Caco-2 (cell line): ENCODE data around the gene VTI1A. TPM values are rescaled to one million over a fixed set of nuclear protein-coding genes. Genes with fewer than 3 reads are reported as not detected.

Experiments
- BruUV-seq: library from RNA; stranded (reverse); fragments of 400-500 nt; replicated peaks from 2 replicates; lab custom pipeline; 2021; lab: Mats Ljungman, UMichigan
- CTCF ChIA-PET: fragments of 300-600 bp; sonication (Branson Sonifier 250); formaldehyde crosslinking; loops from one replicate; lab custom pipeline; 2022; ENCODE audit warnings: antibody characterized with exemption; lab: Charles Lee
- POLR2A ChIA-PET: fragments of 300-600 bp; sonication (Branson Sonifier 250); formaldehyde crosslinking; loops from one replicate; lab custom pipeline; 2022; ENCODE audit warnings: antibody characterized with exemption; lab: Charles Lee
- DNase-seq, 2 experiments: peaks; one replicate each; pipeline versions ENCODE4 v3.0.0 to v3.0.0-alpha.2; 2020 to 2022
- H3K27me3 ChIP-seq: replicated peaks from 2 replicates; pipeline ENCODE4 v1.6.0; 2011; ENCODE audit warnings: low read length; ENCODE audit not compliant: control insufficient read depth, insufficient read depth
- H3K36me3 ChIP-seq: 2 replicates; pipeline ENCODE4 v1.5.1; 2011; ENCODE audit warnings: low read length; ENCODE audit not compliant: control insufficient read depth, insufficient read depth
- H3K4me1 ChIP-seq: fragments of 250-450 bp; sonication (Bioruptor Pico); 2 replicates; pipeline ENCODE4 v1.5.1; 2020; ENCODE audit warnings: mild to moderate bottlenecking
- H3K4me3 ChIP-seq: 2 replicates; pipeline ENCODE4 v1.5.1; 2011; ENCODE audit warnings: low read depth, mild to moderate bottlenecking, control low read depth, low read length
- H3K9me3 ChIP-seq: fragments of 250-450 bp; sonication (Bioruptor Pico); 2 replicates; pipeline ENCODE4 v1.5.1; 2020; ENCODE audit warnings: mild to moderate bottlenecking, moderate library complexity
- H3K27ac Mint-ChIP-seq: one replicate; pipeline ENCODE4 v1.8.0; 2022; ENCODE audit warnings: mixed read lengths; ENCODE audit not compliant: unreplicated experiment
- H3K27me3 Mint-ChIP-seq: one replicate; pipeline ENCODE4 v1.8.0; 2022; ENCODE audit warnings: mixed read lengths; ENCODE audit not compliant: insufficient read depth, unreplicated experiment
- H3K36me3 Mint-ChIP-seq: one replicate; pipeline ENCODE4 v1.8.0; 2022; ENCODE audit warnings: mild to moderate bottlenecking, mixed read lengths; ENCODE audit not compliant: insufficient read depth, unreplicated experiment
- H3K4me1 Mint-ChIP-seq: one replicate; pipeline ENCODE4 v1.8.0; 2022; ENCODE audit warnings: low read depth, mixed read lengths; ENCODE audit not compliant: unreplicated experiment
- H3K4me3 Mint-ChIP-seq: one replicate; pipeline ENCODE4 v1.8.0; 2022; ENCODE audit warnings: mild to moderate bottlenecking, moderate library complexity, mixed read lengths; ENCODE audit not compliant: unreplicated experiment
- H3K9me3 Mint-ChIP-seq: one replicate; pipeline ENCODE4 v1.8.0; 2022; ENCODE audit warnings: mixed read lengths; ENCODE audit not compliant: unreplicated experiment
- CTCF ChIP-seq, 2 experiments: fragments of 200-600 bp in 1 of 2; IDR thresholded peaks; 1 replicate in 1 of 2; 2 replicates in 1 of 2; pipeline versions ENCODE4 v1.5.1 to v1.8.0; 2011 to 2022; ENCODE audit warnings: antibody characterized with exemption in 1 of 2, control low read depth in 1 of 2, inconsistent platforms in 1 of 2, low read depth in 1 of 2, low read length in 1 of 2, mild to moderate bottlenecking in 1 of 2, moderate library complexity in 1 of 2; ENCODE audit not compliant: insufficient read depth in 1 of 2, severe bottlenecking in 1 of 2, unreplicated experiment in 1 of 2
- intact Hi-C: fragments of 100-400 bp; cut with micrococcal nuclease; formaldehyde crosslinking; loops from one replicate; pipeline ENCODE4 v1.10.0; 2022; ENCODE audit not compliant: unreplicated experiment
- total RNA-seq: library from RNA; stranded (reverse); gene quantifications from 2 replicates; pipeline ENCODE4 v1.2.3, GENCODE V29; 2022

VTI1A gene
- total RNA-seq, 1 experiment from 2014 or later: 45.6 TPM

GRCh38 chr10:112650588-112651030 is 203.6 kb downstream of the VTI1A start:
- intact Hi-C loops: no loop called here
- H3K36me3 Mint-ChIP-seq: no peaks in the 10 kb centered on the region
- no peaks in the 10 kb centered on the region for H3K36me3 ChIP-seq
- H3K4me1 ChIP-seq: no peaks in the 10 kb centered on the region
- DNase-seq: no peak
- POLR2A ChIA-PET: no interaction called here
- no peaks in the 10 kb centered on the region for H3K9me3 ChIP-seq
- H3K27ac Mint-ChIP-seq: no peak overlapping the region
- H3K4me3 ChIP-seq: no peak overlapping the region
- H3K9me3 Mint-ChIP-seq: no peaks in the 10 kb centered on the region
- CTCF ChIA-PET: no interaction called here
- no peak overlapping the region for H3K4me3 Mint-ChIP-seq
- no peaks in the 10 kb centered on the region for H3K27me3 ChIP-seq
- TF ChIP-seq CTCF (IDR thresholded peaks at IDR 0.05; ENCODE audit: insufficient read depth in 1 of 2, low read depth in 1 of 2, low read length in 1 of 2, severe bottlenecking in 1 of 2, unreplicated experiment in 1 of 2): no peak
- no peaks in the 10 kb centered on the region for H3K27me3 Mint-ChIP-seq
- no peaks in the 10 kb centered on the region for H3K4me1 Mint-ChIP-seq
- BruUV-seq: no TSS peak

GRCh38 chr10:112653215-112653614 is 206.2 kb downstream of the VTI1A start:
- TF ChIP-seq CTCF (IDR thresholded peaks at IDR 0.05; ENCODE audit: insufficient read depth in 1 of 2, low read depth in 1 of 2, low read length in 1 of 2, severe bottlenecking in 1 of 2, unreplicated experiment in 1 of 2): no peak
- no peaks in the 10 kb centered on the region for H3K9me3 ChIP-seq
- Mint-ChIP-seq H3K27me3 (no peaks in the 10 kb centered on the region), H3K4me1 (peaks cover 6% of the 10 kb centered on the region), H3K36me3 (no peaks in the 10 kb centered on the region), H3K9me3 (no peaks in the 10 kb centered on the region), H3K4me3 (no peak overlapping the region), H3K27ac (no peak overlapping the region)
- DNase-seq: no peak
- H3K27me3 ChIP-seq: no peaks in the 10 kb centered on the region
- H3K36me3 ChIP-seq: no peaks in the 10 kb centered on the region
- H3K4me1 ChIP-seq: peaks cover under 1% of the 10 kb centered on the region; the same call in 1 of the 2 replicates
- ChIA-PET CTCF (no interaction called here), POLR2A (no interaction called here)
- intact Hi-C loops: no loop called here
- no TSS peak for BruUV-seq
- no peak overlapping the region for H3K4me3 ChIP-seq

DNA sequence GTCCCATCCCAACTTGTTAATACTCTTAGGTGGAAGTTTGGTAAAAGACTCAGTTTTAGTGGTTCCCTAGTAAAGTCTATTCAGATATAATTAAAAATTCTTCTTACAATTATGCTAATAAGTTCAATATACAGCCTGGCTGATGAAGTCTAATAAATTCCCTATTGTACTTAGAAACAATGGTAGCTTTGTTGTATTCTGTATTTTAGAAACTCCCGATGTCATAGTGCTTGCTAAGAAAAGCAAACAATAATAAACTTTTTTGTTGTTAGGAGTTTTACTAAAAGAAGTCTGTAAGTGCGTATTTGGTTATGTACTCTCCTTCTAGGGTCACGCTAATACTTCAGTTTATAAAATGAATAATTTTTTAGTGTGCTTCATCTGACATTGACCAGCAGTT is 206.8 kb downstream of the VTI1A start:
- Mint-ChIP-seq H3K36me3 (no peaks in the 10 kb centered on the region), H3K27me3 (no peaks in the 10 kb centered on the region), H3K4me1 (peaks cover 13% of the 10 kb centered on the region), H3K27ac (no peak overlapping the region), H3K9me3 (no peaks in the 10 kb centered on the region), H3K4me3 (no peak overlapping the region)
- no peak for DNase-seq
- H3K9me3 ChIP-seq: no peaks in the 10 kb centered on the region
- H3K4me1 ChIP-seq: peaks cover 7% of the 10 kb centered on the region
- CTCF ChIA-PET: no interaction called here
- no peak overlapping the region for H3K4me3 ChIP-seq
- TF ChIP-seq CTCF (IDR thresholded peaks at IDR 0.05; ENCODE audit: insufficient read depth in 1 of 2, low read depth in 1 of 2, low read length in 1 of 2, severe bottlenecking in 1 of 2, unreplicated experiment in 1 of 2): no peak
- H3K36me3 ChIP-seq: no peaks in the 10 kb centered on the region
- no peaks in the 10 kb centered on the region for H3K27me3 ChIP-seq
- POLR2A ChIA-PET: no interaction called here
- intact Hi-C loops: no loop called here
- BruUV-seq: no TSS peak
